GM23338 (cell line): Measurements from ENCODE around the gene MEIOSIN.

Experiments used
- EZH2 ChIP-seq: fragments of 200-600 bp; sonication (generic); IDR thresholded peaks from one replicate; pipeline ENCODE4 v1.8.0; 2017; ENCODE audit warnings: antibody characterized with exemption, mild to moderate bottlenecking, low read depth; ENCODE audit not compliant: unreplicated experiment
- EZH2phosphoT487 ChIP-seq: fragments of 200-600 bp; sonication (generic); IDR thresholded peaks from one replicate; pipeline ENCODE4 v1.8.1; 2018; ENCODE audit warnings: antibody characterized with exemption; ENCODE audit not compliant: unreplicated experiment
- POLR2AphosphoS5 ChIP-seq: IDR thresholded peaks from 2 replicates; pipeline ENCODE4 v1.6.1; 2016; ENCODE audit warnings: antibody characterized with exemption, low read depth
- ZNF114 ChIP-seq: fragments of 250-450 bp; sonication (Bioruptor Pico); IDR thresholded peaks from 2 replicates; pipeline ENCODE4 v1.5.0; 2020; ENCODE audit warnings: mild to moderate bottlenecking, moderate library complexity
- TF ChIP-seq, protein P1 (sequence below), 2 experiments: fragments of 200-600 bp in 1 of 2; sonication (generic) in 1 of 2; conservative IDR thresholded peaks; 2 replicates each; pipeline versions ENCODE4 v1.5.1 to v1.6.1; 2016 to 2017; ENCODE audit warnings: antibody characterized with exemption in 2 of 2, low read depth in 2 of 2, mild to moderate bottlenecking in 2 of 2, moderate library complexity in 1 of 2
- TF ChIP-seq, protein P2 (sequence below): IDR thresholded peaks from one replicate; pipeline ENCODE4 v1.6.1; 2018; ENCODE audit warnings: antibody characterized with exemption; ENCODE audit not compliant: unreplicated experiment
- TF ChIP-seq, protein P3 (sequence below): IDR thresholded peaks from 2 replicates; pipeline ENCODE4 v1.6.1; 2016; ENCODE audit warnings: antibody characterized with exemption
- TF ChIP-seq, protein P4 (sequence below): fragments of 250-450 bp; sonication (Bioruptor Pico); IDR thresholded peaks from 2 replicates; pipeline ENCODE4 v1.5.0; 2020; ENCODE audit warnings: mild to moderate bottlenecking, moderate library complexity

DNA sequence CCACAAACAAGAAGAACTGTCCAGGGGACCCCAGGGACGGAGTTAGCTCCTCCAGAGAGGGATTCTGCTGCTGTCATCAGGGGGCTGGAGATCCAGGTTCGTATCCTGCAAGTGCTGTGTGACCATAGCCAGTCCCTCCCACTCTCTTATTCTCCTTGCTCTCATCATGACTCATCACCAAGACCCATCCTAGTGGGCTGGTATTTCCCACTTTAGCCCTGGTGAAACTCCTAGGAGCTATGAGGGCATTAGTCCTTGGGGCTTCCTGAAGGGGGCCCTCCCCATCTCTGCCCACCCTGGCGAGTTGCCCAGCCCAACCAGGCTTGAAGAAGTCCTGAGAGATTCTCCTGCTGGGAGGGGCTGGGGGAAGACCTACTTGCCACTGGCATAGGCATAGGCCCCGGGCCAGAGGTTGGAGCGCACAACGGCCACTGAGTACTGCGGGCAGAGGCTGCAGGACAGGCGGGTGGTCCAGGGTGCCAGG is 66.9 kb downstream of the MEIOSIN start:
- TF ChIP-seq, protein P1, sequence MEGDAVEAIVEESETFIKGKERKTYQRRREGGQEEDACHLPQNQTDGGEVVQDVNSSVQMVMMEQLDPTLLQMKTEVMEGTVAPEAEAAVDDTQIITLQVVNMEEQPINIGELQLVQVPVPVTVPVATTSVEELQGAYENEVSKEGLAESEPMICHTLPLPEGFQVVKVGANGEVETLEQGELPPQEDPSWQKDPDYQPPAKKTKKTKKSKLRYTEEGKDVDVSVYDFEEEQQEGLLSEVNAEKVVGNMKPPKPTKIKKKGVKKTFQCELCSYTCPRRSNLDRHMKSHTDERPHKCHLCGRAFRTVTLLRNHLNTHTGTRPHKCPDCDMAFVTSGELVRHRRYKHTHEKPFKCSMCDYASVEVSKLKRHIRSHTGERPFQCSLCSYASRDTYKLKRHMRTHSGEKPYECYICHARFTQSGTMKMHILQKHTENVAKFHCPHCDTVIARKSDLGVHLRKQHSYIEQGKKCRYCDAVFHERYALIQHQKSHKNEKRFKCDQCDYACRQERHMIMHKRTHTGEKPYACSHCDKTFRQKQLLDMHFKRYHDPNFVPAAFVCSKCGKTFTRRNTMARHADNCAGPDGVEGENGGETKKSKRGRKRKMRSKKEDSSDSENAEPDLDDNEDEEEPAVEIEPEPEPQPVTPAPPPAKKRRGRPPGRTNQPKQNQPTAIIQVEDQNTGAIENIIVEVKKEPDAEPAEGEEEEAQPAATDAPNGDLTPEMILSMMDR (conservative IDR thresholded peaks at IDR 0.05; ENCODE audit: low read depth in 2 of 2), result no peak
- TF ChIP-seq POLR2AphosphoS5, result no peak
- no peak for TF ChIP-seq EZH2
- TF ChIP-seq, protein P2, sequence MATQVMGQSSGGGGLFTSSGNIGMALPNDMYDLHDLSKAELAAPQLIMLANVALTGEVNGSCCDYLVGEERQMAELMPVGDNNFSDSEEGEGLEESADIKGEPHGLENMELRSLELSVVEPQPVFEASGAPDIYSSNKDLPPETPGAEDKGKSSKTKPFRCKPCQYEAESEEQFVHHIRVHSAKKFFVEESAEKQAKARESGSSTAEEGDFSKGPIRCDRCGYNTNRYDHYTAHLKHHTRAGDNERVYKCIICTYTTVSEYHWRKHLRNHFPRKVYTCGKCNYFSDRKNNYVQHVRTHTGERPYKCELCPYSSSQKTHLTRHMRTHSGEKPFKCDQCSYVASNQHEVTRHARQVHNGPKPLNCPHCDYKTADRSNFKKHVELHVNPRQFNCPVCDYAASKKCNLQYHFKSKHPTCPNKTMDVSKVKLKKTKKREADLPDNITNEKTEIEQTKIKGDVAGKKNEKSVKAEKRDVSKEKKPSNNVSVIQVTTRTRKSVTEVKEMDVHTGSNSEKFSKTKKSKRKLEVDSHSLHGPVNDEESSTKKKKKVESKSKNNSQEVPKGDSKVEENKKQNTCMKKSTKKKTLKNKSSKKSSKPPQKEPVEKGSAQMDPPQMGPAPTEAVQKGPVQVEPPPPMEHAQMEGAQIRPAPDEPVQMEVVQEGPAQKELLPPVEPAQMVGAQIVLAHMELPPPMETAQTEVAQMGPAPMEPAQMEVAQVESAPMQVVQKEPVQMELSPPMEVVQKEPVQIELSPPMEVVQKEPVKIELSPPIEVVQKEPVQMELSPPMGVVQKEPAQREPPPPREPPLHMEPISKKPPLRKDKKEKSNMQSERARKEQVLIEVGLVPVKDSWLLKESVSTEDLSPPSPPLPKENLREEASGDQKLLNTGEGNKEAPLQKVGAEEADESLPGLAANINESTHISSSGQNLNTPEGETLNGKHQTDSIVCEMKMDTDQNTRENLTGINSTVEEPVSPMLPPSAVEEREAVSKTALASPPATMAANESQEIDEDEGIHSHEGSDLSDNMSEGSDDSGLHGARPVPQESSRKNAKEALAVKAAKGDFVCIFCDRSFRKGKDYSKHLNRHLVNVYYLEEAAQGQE, result no peak
- TF ChIP-seq, protein P3, sequence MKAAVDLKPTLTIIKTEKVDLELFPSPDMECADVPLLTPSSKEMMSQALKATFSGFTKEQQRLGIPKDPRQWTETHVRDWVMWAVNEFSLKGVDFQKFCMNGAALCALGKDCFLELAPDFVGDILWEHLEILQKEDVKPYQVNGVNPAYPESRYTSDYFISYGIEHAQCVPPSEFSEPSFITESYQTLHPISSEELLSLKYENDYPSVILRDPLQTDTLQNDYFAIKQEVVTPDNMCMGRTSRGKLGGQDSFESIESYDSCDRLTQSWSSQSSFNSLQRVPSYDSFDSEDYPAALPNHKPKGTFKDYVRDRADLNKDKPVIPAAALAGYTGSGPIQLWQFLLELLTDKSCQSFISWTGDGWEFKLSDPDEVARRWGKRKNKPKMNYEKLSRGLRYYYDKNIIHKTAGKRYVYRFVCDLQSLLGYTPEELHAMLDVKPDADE, result no peak
- no peak for TF ChIP-seq EZH2phosphoT487
- no peak for TF ChIP-seq ZNF114
- TF ChIP-seq, protein P4, sequence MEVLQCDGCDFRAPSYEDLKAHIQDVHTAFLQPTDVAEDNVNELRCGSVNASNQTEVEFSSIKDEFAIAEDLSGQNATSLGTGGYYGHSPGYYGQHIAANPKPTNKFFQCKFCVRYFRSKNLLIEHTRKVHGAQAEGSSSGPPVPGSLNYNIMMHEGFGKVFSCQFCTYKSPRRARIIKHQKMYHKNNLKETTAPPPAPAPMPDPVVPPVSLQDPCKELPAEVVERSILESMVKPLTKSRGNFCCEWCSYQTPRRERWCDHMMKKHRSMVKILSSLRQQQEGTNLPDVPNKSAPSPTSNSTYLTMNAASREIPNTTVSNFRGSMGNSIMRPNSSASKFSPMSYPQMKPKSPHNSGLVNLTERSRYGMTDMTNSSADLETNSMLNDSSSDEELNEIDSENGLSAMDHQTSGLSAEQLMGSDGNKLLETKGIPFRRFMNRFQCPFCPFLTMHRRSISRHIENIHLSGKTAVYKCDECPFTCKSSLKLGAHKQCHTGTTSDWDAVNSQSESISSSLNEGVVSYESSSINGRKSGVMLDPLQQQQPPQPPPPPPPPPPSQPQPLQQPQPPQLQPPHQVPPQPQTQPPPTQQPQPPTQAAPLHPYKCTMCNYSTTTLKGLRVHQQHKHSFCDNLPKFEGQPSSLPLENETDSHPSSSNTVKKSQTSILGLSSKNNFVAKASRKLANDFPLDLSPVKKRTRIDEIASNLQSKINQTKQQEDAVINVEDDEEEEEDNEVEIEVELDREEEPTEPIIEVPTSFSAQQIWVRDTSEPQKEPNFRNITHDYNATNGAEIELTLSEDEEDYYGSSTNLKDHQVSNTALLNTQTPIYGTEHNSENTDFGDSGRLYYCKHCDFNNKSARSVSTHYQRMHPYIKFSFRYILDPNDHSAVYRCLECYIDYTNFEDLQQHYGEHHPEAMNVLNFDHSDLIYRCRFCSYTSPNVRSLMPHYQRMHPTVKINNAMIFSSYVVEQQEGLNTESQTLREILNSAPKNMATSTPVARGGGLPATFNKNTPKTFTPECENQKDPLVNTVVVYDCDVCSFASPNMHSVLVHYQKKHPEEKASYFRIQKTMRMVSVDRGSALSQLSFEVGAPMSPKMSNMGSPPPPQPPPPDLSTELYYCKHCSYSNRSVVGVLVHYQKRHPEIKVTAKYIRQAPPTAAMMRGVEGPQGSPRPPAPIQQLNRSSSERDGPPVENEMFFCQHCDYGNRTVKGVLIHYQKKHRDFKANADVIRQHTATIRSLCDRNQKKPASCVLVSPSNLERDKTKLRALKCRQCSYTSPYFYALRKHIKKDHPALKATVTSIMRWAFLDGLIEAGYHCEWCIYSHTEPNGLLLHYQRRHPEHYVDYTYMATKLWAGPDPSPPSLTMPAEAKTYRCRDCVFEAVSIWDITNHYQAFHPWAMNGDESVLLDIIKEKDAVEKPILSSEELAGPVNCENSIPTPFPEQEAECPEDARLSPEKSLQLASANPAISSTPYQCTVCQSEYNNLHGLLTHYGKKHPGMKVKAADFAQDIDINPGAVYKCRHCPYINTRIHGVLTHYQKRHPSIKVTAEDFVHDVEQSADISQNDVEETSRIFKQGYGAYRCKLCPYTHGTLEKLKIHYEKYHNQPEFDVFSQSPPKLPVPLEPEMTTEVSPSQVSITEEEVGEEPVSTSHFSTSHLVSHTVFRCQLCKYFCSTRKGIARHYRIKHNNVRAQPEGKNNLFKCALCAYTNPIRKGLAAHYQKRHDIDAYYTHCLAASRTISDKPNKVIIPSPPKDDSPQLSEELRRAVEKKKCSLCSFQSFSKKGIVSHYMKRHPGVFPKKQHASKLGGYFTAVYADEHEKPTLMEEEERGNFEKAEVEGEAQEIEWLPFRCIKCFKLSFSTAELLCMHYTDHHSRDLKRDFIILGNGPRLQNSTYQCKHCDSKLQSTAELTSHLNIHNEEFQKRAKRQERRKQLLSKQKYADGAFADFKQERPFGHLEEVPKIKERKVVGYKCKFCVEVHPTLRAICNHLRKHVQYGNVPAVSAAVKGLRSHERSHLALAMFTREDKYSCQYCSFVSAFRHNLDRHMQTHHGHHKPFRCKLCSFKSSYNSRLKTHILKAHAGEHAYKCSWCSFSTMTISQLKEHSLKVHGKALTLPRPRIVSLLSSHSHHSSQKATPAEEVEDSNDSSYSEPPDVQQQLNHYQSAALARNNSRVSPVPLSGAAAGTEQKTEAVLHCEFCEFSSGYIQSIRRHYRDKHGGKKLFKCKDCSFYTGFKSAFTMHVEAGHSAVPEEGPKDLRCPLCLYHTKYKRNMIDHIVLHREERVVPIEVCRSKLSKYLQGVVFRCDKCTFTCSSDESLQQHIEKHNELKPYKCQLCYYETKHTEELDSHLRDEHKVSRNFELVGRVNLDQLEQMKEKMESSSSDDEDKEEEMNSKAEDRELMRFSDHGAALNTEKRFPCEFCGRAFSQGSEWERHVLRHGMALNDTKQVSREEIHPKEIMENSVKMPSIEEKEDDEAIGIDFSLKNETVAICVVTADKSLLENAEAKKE (CRISPR knock-in tag), result no peak
